ENCODE data around the gene PLB1.

The PLB1 gene

DNA sequence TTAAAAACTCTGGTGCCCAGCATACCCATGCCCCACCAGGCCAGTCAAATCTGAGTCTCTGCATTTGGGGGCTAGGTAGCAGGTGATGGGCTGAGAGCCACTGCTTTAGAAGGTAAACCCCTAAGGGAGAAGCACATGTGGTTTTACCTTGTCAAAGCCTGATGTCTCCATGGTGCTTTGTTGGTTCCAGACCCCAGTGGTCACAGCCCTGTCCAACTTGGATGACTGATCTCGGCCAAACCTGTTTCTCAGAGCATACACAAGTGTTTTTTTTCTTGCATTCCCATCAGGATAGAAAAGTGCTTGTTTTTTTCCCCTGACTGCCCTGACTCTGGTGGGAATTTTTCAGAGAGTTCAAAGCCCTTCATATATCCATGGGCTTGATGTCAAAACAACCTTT, 13.5 kb downstream of the PLB1 start:
- TF ChIP-seq, protein P1, sequence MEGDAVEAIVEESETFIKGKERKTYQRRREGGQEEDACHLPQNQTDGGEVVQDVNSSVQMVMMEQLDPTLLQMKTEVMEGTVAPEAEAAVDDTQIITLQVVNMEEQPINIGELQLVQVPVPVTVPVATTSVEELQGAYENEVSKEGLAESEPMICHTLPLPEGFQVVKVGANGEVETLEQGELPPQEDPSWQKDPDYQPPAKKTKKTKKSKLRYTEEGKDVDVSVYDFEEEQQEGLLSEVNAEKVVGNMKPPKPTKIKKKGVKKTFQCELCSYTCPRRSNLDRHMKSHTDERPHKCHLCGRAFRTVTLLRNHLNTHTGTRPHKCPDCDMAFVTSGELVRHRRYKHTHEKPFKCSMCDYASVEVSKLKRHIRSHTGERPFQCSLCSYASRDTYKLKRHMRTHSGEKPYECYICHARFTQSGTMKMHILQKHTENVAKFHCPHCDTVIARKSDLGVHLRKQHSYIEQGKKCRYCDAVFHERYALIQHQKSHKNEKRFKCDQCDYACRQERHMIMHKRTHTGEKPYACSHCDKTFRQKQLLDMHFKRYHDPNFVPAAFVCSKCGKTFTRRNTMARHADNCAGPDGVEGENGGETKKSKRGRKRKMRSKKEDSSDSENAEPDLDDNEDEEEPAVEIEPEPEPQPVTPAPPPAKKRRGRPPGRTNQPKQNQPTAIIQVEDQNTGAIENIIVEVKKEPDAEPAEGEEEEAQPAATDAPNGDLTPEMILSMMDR (IDR thresholded peaks at IDR 0.05), result no peak

DNA sequence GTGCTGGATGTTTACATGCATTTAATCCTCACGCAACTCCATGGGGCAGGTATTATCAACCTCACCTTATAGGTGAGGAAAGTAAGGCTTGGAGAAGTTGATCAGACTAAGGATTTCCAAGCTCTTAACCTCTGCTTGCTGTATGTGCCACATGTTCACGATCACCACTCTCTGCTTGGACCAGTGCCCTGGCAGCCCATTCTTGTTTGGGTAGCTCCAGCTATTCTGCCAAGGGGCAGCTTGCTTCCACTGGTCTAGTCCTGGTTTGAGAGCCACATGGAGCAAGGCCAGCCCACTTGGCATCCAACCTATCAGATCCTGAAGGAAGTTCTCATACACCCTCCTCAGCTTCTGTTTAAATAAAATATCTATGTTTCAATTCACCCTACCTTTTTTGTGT, 14.3 kb downstream of the PLB1 start:
- TF ChIP-seq, protein P1 (IDR thresholded peaks at IDR 0.05), result no peak

DNA sequence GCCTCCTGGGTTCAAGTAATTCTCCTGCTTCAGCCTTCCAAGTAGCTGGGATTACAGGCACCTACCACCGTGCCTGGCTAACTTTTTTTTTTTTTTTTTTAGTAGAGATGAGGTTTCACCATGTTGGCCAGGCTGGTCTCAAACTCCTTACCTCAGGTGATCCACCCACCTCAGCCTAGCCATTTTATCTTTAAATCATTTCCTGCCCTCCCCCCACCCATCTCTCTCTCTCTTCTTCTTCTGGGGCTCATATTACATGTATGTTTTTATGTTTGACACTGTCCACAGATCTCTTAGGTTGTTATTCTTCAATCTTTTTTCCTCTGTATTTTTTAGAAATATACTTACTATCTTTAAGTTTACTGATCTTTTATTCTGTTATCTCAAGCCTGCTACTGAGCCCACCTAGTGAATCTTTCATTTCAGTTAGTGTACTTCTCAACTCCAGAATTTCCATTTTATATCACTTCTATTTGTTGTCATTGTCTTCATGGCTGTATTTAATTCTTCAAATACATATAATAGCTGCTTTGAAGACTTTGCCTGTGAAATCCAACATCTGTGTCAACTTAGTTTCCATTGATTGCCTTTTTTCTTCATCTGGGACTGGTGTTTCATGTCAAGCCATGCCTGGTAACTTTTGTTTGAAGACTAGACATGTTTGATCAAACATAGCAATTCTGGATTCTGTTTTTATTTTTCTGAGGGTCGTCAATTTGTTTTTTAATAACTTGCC, 16.2 kb downstream of the PLB1 start:
- TF ChIP-seq, protein P1 (IDR thresholded peaks at IDR 0.05), result no peak

DNA sequence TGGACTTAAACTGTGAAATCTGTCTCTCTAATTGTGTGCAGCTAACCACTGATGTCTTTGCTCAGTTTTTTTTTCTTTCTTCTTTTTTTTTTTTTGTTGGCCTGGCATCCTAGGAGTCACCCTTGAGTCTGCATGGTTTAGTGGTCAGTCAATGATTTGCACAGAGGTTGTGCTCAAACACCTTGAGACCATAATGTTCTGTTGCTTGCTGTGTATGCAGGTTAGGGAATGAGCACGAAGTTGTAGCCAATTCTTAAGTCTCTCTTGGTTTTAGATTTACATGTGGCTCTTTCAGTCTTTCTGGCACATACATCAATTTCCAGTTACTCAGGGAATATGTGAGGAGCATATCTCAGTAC, 16.7 kb downstream of the PLB1 start:
- TF ChIP-seq, protein P1 (IDR thresholded peaks at IDR 0.05), result no peak

DNA sequence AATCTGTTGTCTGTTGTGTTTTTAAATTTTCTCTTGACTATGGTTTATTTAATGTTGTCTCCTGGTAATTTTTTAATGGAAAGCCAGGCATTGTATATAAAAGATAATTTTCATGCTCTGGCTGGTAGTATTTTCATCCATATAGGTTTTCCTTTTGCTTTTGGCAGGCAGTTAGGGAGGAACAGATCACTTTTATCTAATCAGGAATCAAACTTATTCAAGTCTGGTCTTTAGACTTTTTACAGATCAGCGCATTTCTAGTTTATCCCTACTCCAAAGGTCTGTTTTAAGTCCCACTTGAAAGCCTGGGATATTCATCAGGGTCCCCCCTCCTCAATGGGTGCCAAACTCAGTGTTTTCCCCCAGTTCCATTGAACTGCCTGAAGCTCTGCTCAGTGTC, 17.2 kb downstream of the PLB1 start:
- TF ChIP-seq, protein P1 (IDR thresholded peaks at IDR 0.05), result no peak

DNA sequence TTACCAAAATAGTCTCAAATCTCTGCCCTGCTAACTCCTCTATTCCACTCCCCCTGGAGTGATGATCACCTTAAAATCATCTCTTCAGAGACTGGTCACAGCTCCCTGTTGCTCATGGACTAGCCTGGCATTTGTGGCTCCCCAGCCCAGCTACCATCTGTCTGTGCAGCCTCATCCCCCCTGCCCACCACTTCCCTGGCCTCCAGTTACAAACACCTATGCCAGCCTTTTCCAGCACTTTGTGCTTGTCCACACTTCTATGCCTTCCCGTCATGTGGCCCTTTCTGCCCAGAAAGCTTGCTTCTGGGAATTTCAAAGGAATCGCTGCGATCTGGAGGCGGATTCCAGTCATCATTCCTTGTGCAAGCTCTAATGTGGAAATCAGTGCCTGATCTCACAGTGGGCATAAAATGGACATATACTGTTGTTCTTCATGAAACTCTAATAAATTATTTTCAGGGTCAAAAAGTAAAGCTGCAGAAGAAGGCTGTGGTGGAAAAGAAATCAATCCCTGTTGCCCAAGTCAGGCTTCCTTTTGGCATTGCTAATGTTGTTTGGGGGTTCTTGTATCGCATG, 19.4 kb downstream of the PLB1 start:
- TF ChIP-seq, protein P1 (IDR thresholded peaks at IDR 0.05), result no peak

DNA sequence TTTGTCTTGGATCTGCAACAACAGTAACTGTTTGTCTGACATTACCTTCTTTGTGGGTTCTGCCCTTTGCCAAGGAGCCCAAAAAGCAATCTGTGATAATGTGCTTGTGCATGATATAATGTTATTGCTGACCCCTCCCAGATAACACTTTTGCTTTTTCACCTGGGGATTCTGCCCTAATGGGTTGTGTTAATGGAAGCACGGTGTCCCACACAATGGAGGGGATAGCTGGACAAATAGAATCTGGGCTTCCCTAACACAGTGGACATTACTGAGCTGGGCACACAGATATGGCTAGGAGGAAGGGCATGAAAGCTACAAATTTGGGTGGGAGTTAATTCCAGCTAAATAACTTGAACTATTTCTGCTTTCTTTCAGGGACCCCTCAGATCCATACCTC, 20.6 kb downstream of the PLB1 start:
- TF ChIP-seq, protein P1 (IDR thresholded peaks at IDR 0.05), result no peak

All from LNCAP (cell line).